ENCODE results near the gene CRYL1. TPM values are rescaled to one million over a fixed set of nuclear protein-coding genes. Genes with fewer than 3 reads are reported as not detected.

CRYL1 gene
- total and polyA plus RNA-seq, 12 donors: 10.6 to 68.0 (median 48.1) TPM

GRCh38 chr13:20528452-20528851 is 2.8 kb upstream of the CRYL1 start:
- WGBS, 4 donors: 81 to 92% (median 89%) methylated on average over 2 of the region's 2 CpGs
- no peak for TF ChIP-seq POLR2A (IDR thresholded peaks at IDR 0.05)
- no peak for TF ChIP-seq CTCF (IDR thresholded peaks at IDR 0.05)
- intact Hi-C loops (cut with DNase I): no loop called here

GRCh38 chr13:20526664-20527063 is 1.0 kb upstream of the CRYL1 start:
- peak overlapping the region; percentile 4 to 97 (median 60) for H3K27ac ChIP-seq
- peak in 1 of 7 donors; percentile 52 for DNase-seq
- H3K4me3 ChIP-seq: peak overlapping the region in 1 of 4 donors; percentile 95
- intact Hi-C loops (cut with DNase I): no loop called here
- peaks cover 0 to 6% of the 10 kb centered on the region in 2 donors for H3K4me1 ChIP-seq (replicated peaks in 1 of 2)
- no peaks in the 10 kb centered on the region for H3K27me3 ChIP-seq
- no peaks in the 10 kb centered on the region for H3K9me3 ChIP-seq (replicated peaks in 1 of 3)
- 24 to 54% (median 47%) methylated on average over 3 to 6 of the region's 6 CpGs for WGBS, 4 donors
- TF ChIP-seq POLR2A (IDR thresholded peaks at IDR 0.05) (no peak), CTCF (IDR thresholded peaks at IDR 0.05) (no peak)
- no peaks in the 10 kb centered on the region for H3K36me3 ChIP-seq (replicated peaks in 1 of 2)

More at GRCh38 chr13:20528452-20528851, 2.8 kb upstream of the CRYL1 start:
- H3K9me3 ChIP-seq (replicated peaks in 1 of 3): no peaks in the 10 kb centered on the region
- H3K27ac ChIP-seq: no peak overlapping the region
- peaks cover 0 to 6% of the 10 kb centered on the region in 2 donors for H3K4me1 ChIP-seq (replicated peaks in 1 of 2)
- H3K36me3 ChIP-seq (replicated peaks in 1 of 2): no peaks in the 10 kb centered on the region
- peak in 1 of 7 donors; percentile 20 for DNase-seq
- H3K27me3 ChIP-seq: no peaks in the 10 kb centered on the region
- H3K4me3 ChIP-seq: no peak overlapping the region

GRCh38 chr13:20525144-20525600 is 485 bp downstream of the CRYL1 start:
- intact Hi-C loops (cut with DNase I): no loop called here
- Histone ChIP-seq H3K36me3 (replicated peaks in 1 of 2) (no peaks in the 10 kb centered on the region), H3K4me1 (replicated peaks in 1 of 2) (peaks cover 0 to 6% of the 10 kb centered on the region in 2 donors), H3K27ac (peak overlapping the region in 4 of 5 donors; percentile 82 to 97 (median 88)), H3K4me3 (peak overlapping the region; percentile 72 to 95 (median 82)), H3K9me3 (replicated peaks in 1 of 3) (no peaks in the 10 kb centered on the region), H3K27me3 (no peaks in the 10 kb centered on the region)
- DNase-seq: peak; percentile 22 to 69 (median 43)
- 0 to 2% (median 1%) methylated on average over 4 to 37 of the region's 37 CpGs for WGBS, 4 donors
- TF ChIP-seq POLR2A (IDR thresholded peaks at IDR 0.05) (no peak), CTCF (IDR thresholded peaks at IDR 0.05) (no peak)

- WGBS, 4 donors: 84 to 92% (median 87%) methylated on average over 5 of the region's 5 CpGs
- intact Hi-C loops (cut with DNase I): no loop called here
- Histone ChIP-seq H3K27me3 (no peaks in the 10 kb centered on the region), H3K27ac (no peak overlapping the region), H3K4me3 (no peak overlapping the region), H3K4me1 (replicated peaks in 1 of 2) (peaks cover 0 to 2% of the 10 kb centered on the region in 2 donors), H3K9me3 (replicated peaks in 1 of 3) (no peaks in the 10 kb centered on the region), H3K36me3 (replicated peaks in 1 of 2) (no peaks in the 10 kb centered on the region)
- TF ChIP-seq CTCF (IDR thresholded peaks at IDR 0.05): no peak
- no peak for TF ChIP-seq POLR2A (IDR thresholded peaks at IDR 0.05)
- DNase-seq: peak in 1 of 7 donors; percentile 6
Observed at GRCh38 chr13:20521364-20522115, 4.1 kb downstream of the CRYL1 start.

Data from adrenal gland (tissue), 12 donors.